Heart right ventricle (tissue), 16 donors: ENCODE data around the gene RNF207. TPM values are rescaled to one million over a fixed set of nuclear protein-coding genes. Genes with fewer than 3 reads are reported as not detected.

Source experiments
- ATAC-seq, 8 donors: fragments of 200-7000 bp; cut with Tn5 transposase; one replicate each; pipeline ENCODE4 v1.9.1; 2020; ENCODE audit warnings: mild to moderate bottlenecking in 8 of 8, moderate library complexity in 8 of 8, moderate number of reproducible peaks in 1 of 8
- DNase-seq, 2 donors: peaks; one replicate each; pipeline ENCODE4 v3.0.0-alpha.2; 2020
- H3K27ac ChIP-seq, 10 donors: fragments of 200-600 bp; sonication (generic) in 2 of 10; one replicate each; pipeline versions ENCODE4 v1.5.0 to v1.8.0; 2020 to 2022; ENCODE audit warnings: mild to moderate bottlenecking in 3 of 10
- H3K27me3 ChIP-seq, 7 donors: fragments of 200-600 bp; one replicate each; pipeline ENCODE4 v1.8.0; 2021 to 2022; ENCODE audit warnings: mild to moderate bottlenecking in 2 of 7
- H3K36me3 ChIP-seq, 9 donors: fragments of 200-600 bp; sonication (generic) in 1 of 9; one replicate each; pipeline versions ENCODE4 v1.5.0 to v1.8.0; 2020 to 2022; ENCODE audit warnings: mild to moderate bottlenecking in 2 of 9
- H3K4me1 ChIP-seq, 9 donors: fragments of 200-600 bp; sonication (generic) in 1 of 9; one replicate each; pipeline versions ENCODE4 v1.5.0 to v1.8.0; 2020 to 2022; ENCODE audit warnings: mild to moderate bottlenecking in 4 of 9
- H3K4me3 ChIP-seq, 10 donors: fragments of 200-600 bp; sonication (generic) in 2 of 10; one replicate each; pipeline versions ENCODE4 v1.5.0 to v1.8.0; 2020 to 2022; ENCODE audit warnings: mild to moderate bottlenecking in 7 of 10, moderate library complexity in 2 of 10
- H3K9me3 ChIP-seq, 11 donors: fragments of 200-600 bp in 10 of 11; sonication (generic) in 2 of 11; one replicate each; pipeline versions ENCODE4 v1.5.0 to v1.8.0; 2013 to 2022; ENCODE audit warnings: mild to moderate bottlenecking in 2 of 11, control low read depth in 1 of 11, moderate library complexity in 1 of 11
- CTCF ChIP-seq, 9 donors: fragments of 200-600 bp; sonication (generic) in 2 of 9; IDR thresholded peaks; one replicate each; pipeline versions ENCODE4 v1.5.0 to v1.8.0; 2021 to 2022; ENCODE audit warnings: antibody characterized with exemption in 9 of 9, mild to moderate bottlenecking in 5 of 9, moderate library complexity in 1 of 9
- WGBS, 2 donors: extraction: QIAGEN DNeasy Blood & Tissue Kit; methylation state at CpG; one replicate each; pipeline ENCODE4 v1.1.7; 2013; ENCODE audit warnings: inconsistent platforms in 1 of 2; 5-methylcytosine and 5-hydroxymethylcytosine counted together
- intact Hi-C, 10 donors: fragments of 100-400 bp; cut with DNase I; formaldehyde crosslinking; loops; one replicate each; pipeline versions ENCODE4 v1.11.1 to v1.14.2; 2022
- polyA plus RNA-seq, 2 donors: library from polyadenylated mRNA; stranded (reverse); fragments of 200-250 nt; gene quantifications; one replicate each; pipeline ENCODE4 v1.2.3, GENCODE V29; 2013
- total RNA-seq, 10 donors: library from RNA; stranded (reverse); fragmentation: NEBNext Ultra II Directional in 3 of 10; extraction: Animal tissue kit (Norgen Biotek cat#: 25700) in 3 of 10; gene quantifications; one replicate each; pipeline versions ENCODE4 v1.2.1 to v1.2.4, GENCODE V29; 2021 to 2023
- donor health status: Arrhythmogenic right ventricular cardiomyopathy.
- donor health status: ischemic (EF 13 %, LVEDD 7.1; RV severe dilation, severe dysfunction).
- donor health status: healthy with polysubstance abuse.
- donor health status: DM: no; HTN: yes; CAD: no.
- donor health status: DM: no; HTN: no; CAD: no.
- donor health status: ischemic (EF 25% LVEDD 6.9; RV normal size, moderate dysfunction).
- donor health status: ischemic (EF 25% LVEDD 5.7; RV mildly dilated, moderate dysfunction).
- donor health status: healthy.
- donor health status: DM: yes; HTN: yes; CAD: no.
- donor health status: Ischemic cardiomyopathy.
- donor health status: ischemic (EF 35%, LVEDD 5.7; RV mildly dilated, moderate dysfunction).
- donor health status: nonischemic (EF 11% LVEDD 7.7; RV severe dilation, severe dysfunction).
- donor health status: DM: yes; HTN: yes; CAD: no.
- donor health status: PGD.
- donor health status: ischemic (EF 29% LVEDD 5.4; RV normal size, mild dysfunction).
- donor health status: nonischemic (EF 23%, LVEDD 6.1; RV moderate dilation, normal function).

Gene RNF207
- total and polyA plus RNA-seq, 12 donors = 16.2 to 183 (median 67.4) TPM

- Histone ChIP-seq H3K27ac (peak overlapping the region in 9 of 10 donors; percentile 90 to 99 (median 95)), H3K4me1 (peaks cover 20 to 76% (median 48%) of the 10 kb centered on the region in 9 donors), H3K4me3 (peak overlapping the region; percentile 60 to 76 (median 68)), H3K27me3 (peaks cover 0 to 44% (median 0%) of the 10 kb centered on the region in 7 donors), H3K9me3 (no peaks in the 10 kb centered on the region), H3K36me3 (peaks cover 0 to 31% (median 3%) of the 10 kb centered on the region in 9 donors)
- no peak for TF ChIP-seq CTCF (IDR thresholded peaks at IDR 0.05)
- 43 to 60% methylated on average over 19 of the region's 19 CpGs for WGBS, 2 donors
- ATAC-seq (peak; percentile 5 to 55 (median 31)), DNase-seq (peak; percentile 32 to 42)
- intact Hi-C loops = loop anchor here in 5 of 10 donors (5.0 to 10.0 kb wide), 3 partner anchors 35 to 215 kb away; partner anchors contain the start of genes HES3 (in 3 of the 5) and NPHP4 (in 1 of the 5)
These were observed 1.4 kb downstream of the RNF207 start for GRCh38 chr1:6207075-6207885.

DNA sequence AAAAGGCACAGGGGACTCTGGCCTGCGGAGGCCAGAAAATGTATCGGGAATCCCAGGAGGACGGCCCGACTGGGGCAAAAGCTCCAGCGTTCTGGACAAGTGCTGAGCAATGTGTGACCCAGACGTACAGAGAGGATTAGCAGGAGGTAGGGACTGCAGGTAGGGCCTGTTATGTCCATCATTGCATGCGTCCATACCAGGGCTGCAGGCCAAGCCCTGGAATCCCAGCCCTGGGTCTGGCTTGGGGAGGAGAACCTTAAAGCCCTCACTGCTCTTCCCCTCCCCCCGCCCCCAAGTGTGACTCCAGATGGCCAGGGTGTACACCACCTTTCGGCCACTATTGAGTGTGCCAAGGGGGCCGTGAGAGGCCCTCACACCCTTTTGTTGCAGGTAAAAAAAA, 2.0 kb downstream of the RNF207 start:
- peaks cover 0 to 44% (median 0%) of the 10 kb centered on the region in 7 donors for H3K27me3 ChIP-seq
- intact Hi-C loops = loop anchor here in 6 of 10 donors (2.0 to 10.0 kb wide), 4 partner anchors 15 to 216 kb away; partner anchors contain the start of genes HES3 (in 3 of the 6) and NPHP4 (in 1 of the 6)
- H3K27ac ChIP-seq = peak overlapping the region in 7 of 10 donors; percentile 90 to 99 (median 95)
- DNase-seq = no peak
- H3K36me3 ChIP-seq = peaks cover 0 to 37% (median 5%) of the 10 kb centered on the region in 9 donors
- no peak for TF ChIP-seq CTCF (IDR thresholded peaks at IDR 0.05)
- no peak for ATAC-seq
- no peaks in the 10 kb centered on the region for H3K9me3 ChIP-seq
- peaks cover 20 to 82% (median 48%) of the 10 kb centered on the region in 9 donors for H3K4me1 ChIP-seq
- H3K4me3 ChIP-seq = peak overlapping the region in 6 of 10 donors; percentile 67 to 76 (median 70)
- WGBS, 2 donors = 53 to 66% methylated on average over 9 to 10 of the region's 10 CpGs

GRCh38 chr1:6208723-6209660, 3.1 kb downstream of the RNF207 start:
- Histone ChIP-seq H3K4me3 (peak overlapping the region in 9 of 10 donors; percentile 29 to 62 (median 50)), H3K27me3 (peaks cover 0 to 44% (median 0%) of the 10 kb centered on the region in 7 donors), H3K27ac (peak overlapping the region in 7 of 10 donors; percentile 8 to 99 (median 50)), H3K9me3 (no peaks in the 10 kb centered on the region), H3K4me1 (peaks cover 20 to 82% (median 48%) of the 10 kb centered on the region in 9 donors), H3K36me3 (peaks cover 0 to 48% (median 5%) of the 10 kb centered on the region in 9 donors)
- ATAC-seq (peak in 6 of 8 donors; percentile 13 to 51 (median 32)), DNase-seq (peak in 1 of 2 donors; percentile 63)
- TF ChIP-seq CTCF (IDR thresholded peaks at IDR 0.05) = peak; percentile 37 to 64 (median 50)
- WGBS, 2 donors = 3 to 8% methylated on average over 99 of the region's 99 CpGs
- intact Hi-C loops = loop anchor here in 6 of 10 donors (2.0 to 10.0 kb wide), 4 partner anchors 14 to 217 kb away; partner anchors contain the start of genes HES3 (in 3 of the 6) and NPHP4 (in 1 of the 6)
